ENCODE results near the gene LRRC2. TPM values are rescaled to one million over a fixed set of nuclear protein-coding genes. Genes with fewer than 3 reads are reported as not detected.

The LRRC2 gene
- total RNA-seq, 3 donors from 2014 or later, result 1.5 to 13.8 (median 2.0) TPM

GRCh38 chr3:46470831-46471230 is 95.3 kb downstream of the LRRC2 start:
- Histone ChIP-seq H3K9me3 (no peaks in the 10 kb centered on the region), H3K36me3 (no peaks in the 10 kb centered on the region), H3K27me3 (no peaks in the 10 kb centered on the region), H3K4me1 (no peaks in the 10 kb centered on the region), H3K4me3 (no peak overlapping the region), H3K27ac (peak overlapping the region in 1 of 2 donors; percentile 32)
- TF ChIP-seq POLR2AphosphoS5 (IDR thresholded peaks at IDR 0.05), result no peak
- no peak for TF ChIP-seq POLR2A (IDR thresholded peaks at IDR 0.05)
- no peak for TF ChIP-seq CTCF (IDR thresholded peaks at IDR 0.05)
- intact Hi-C loops (cut with DNase I; ENCODE audit: low total_unique reads), result no loop called here
- DNase-seq (ENCODE audit: low spot score in 2 of 2), result no peak

- H3K4me3 ChIP-seq, result no peak overlapping the region
- intact Hi-C loops (cut with DNase I; ENCODE audit: low total_unique reads), result no loop called here
- no peaks in the 10 kb centered on the region for H3K36me3 ChIP-seq
- no peaks in the 10 kb centered on the region for H3K9me3 ChIP-seq
- peak overlapping the region; percentile 38 to 69 for H3K27ac ChIP-seq
- DNase-seq (ENCODE audit: low spot score in 2 of 2), result peak in 1 of 2 donors; percentile 45
- no peaks in the 10 kb centered on the region for H3K4me1 ChIP-seq
- TF ChIP-seq CTCF (IDR thresholded peaks at IDR 0.05), result no peak
- no peak for TF ChIP-seq POLR2AphosphoS5 (IDR thresholded peaks at IDR 0.05)
- no peak for TF ChIP-seq POLR2A (IDR thresholded peaks at IDR 0.05)
- no peaks in the 10 kb centered on the region for H3K27me3 ChIP-seq
These were observed 96.3 kb downstream of the LRRC2 start for GRCh38 chr3:46469680-46470357.

- Histone ChIP-seq H3K4me1 (no peaks in the 10 kb centered on the region), H3K36me3 (no peaks in the 10 kb centered on the region), H3K9me3 (no peaks in the 10 kb centered on the region), H3K4me3 (no peak overlapping the region), H3K27ac (peak overlapping the region; percentile 38 to 69), H3K27me3 (peaks cover 0 to 6% of the 10 kb centered on the region in 2 donors)
- TF ChIP-seq POLR2A (IDR thresholded peaks at IDR 0.05) (no peak), CTCF (IDR thresholded peaks at IDR 0.05) (no peak), POLR2AphosphoS5 (IDR thresholded peaks at IDR 0.05) (no peak)
- intact Hi-C loops (cut with DNase I; ENCODE audit: low total_unique reads), result no loop called here
- DNase-seq (ENCODE audit: low spot score in 2 of 2), result peak in 1 of 2 donors; percentile 24
These were observed 97.1 kb downstream of the LRRC2 start for GRCh38 chr3:46468753-46469600.

GRCh38 chr3:46467562-46467961 is 98.5 kb downstream of the LRRC2 start:
- intact Hi-C loops (cut with DNase I; ENCODE audit: low total_unique reads), result no loop called here
- no peak overlapping the region for H3K27ac ChIP-seq
- DNase-seq (ENCODE audit: low spot score in 2 of 2), result no peak
- no peak for TF ChIP-seq POLR2AphosphoS5 (IDR thresholded peaks at IDR 0.05)
- no peaks in the 10 kb centered on the region for H3K4me1 ChIP-seq
- H3K9me3 ChIP-seq, result no peaks in the 10 kb centered on the region
- peaks cover 0 to 9% of the 10 kb centered on the region in 2 donors for H3K27me3 ChIP-seq
- H3K36me3 ChIP-seq, result no peaks in the 10 kb centered on the region
- no peak overlapping the region for H3K4me3 ChIP-seq

- TF ChIP-seq POLR2A (IDR thresholded peaks at IDR 0.05) (no peak), POLR2AphosphoS5 (IDR thresholded peaks at IDR 0.05) (no peak), CTCF (IDR thresholded peaks at IDR 0.05) (no peak)
- intact Hi-C loops (cut with DNase I; ENCODE audit: low total_unique reads), result no loop called here
- DNase-seq (ENCODE audit: low spot score in 2 of 2), result no peak
- no peaks in the 10 kb centered on the region for H3K4me1 ChIP-seq
- no peaks in the 10 kb centered on the region for H3K36me3 ChIP-seq
- peaks cover 0 to 9% of the 10 kb centered on the region in 2 donors for H3K27me3 ChIP-seq
- no peaks in the 10 kb centered on the region for H3K9me3 ChIP-seq
- no peak overlapping the region for H3K27ac ChIP-seq
- no peak overlapping the region for H3K4me3 ChIP-seq
These were observed 99.2 kb downstream of the LRRC2 start for GRCh38 chr3:46466871-46467403.

All from breast epithelium (tissue), 4 donors.